Measurements from ENCODE around the gene ULK4.

DNA sequence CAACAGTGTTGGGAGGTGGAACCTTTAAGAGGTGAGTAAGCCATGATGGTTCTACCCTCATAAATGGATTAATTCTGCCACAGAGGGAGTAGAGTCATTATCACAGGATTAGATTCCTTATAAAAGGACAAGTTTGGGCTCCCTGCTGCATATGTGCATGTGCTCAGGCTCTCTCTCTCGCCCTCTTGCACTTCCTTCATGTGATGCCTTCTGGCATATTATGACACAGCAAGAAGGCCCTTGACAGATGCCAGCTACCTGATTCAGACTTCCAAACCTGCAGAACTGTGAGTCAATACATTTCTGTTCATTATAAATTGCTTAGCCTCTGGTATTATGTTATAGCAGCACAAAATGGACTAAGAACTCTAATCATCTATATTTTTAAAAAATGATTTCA lies 557.3 kb downstream of the ULK4 start:
- TF ChIP-seq, protein P1, sequence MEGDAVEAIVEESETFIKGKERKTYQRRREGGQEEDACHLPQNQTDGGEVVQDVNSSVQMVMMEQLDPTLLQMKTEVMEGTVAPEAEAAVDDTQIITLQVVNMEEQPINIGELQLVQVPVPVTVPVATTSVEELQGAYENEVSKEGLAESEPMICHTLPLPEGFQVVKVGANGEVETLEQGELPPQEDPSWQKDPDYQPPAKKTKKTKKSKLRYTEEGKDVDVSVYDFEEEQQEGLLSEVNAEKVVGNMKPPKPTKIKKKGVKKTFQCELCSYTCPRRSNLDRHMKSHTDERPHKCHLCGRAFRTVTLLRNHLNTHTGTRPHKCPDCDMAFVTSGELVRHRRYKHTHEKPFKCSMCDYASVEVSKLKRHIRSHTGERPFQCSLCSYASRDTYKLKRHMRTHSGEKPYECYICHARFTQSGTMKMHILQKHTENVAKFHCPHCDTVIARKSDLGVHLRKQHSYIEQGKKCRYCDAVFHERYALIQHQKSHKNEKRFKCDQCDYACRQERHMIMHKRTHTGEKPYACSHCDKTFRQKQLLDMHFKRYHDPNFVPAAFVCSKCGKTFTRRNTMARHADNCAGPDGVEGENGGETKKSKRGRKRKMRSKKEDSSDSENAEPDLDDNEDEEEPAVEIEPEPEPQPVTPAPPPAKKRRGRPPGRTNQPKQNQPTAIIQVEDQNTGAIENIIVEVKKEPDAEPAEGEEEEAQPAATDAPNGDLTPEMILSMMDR (IDR thresholded peaks at IDR 0.05; ENCODE audit: low read depth, low read length): no peak
- no peak for TF ChIP-seq EZH2phosphoT487 (IDR thresholded peaks at IDR 0.05; ENCODE audit: low read depth)

Data from OCI-LY3 (cell line).